Endothelial cell of umbilical vein (primary cell): Measurements from ENCODE around the gene CLBA1. TPM values are rescaled to one million over a fixed set of nuclear protein-coding genes. Genes with fewer than 3 reads are reported as not detected.

ENCODE experiments used
- BruUV-seq: library from RNA; stranded (reverse); fragments of 400-500 nt; replicated peaks from 2 replicates; lab custom pipeline; 2021; lab: Mats Ljungman, UMichigan
- CTCF ChIA-PET: fragments of 300-600, 350-600 bp; sonication (Branson Sonifier 250); formaldehyde crosslinking; loops from one replicate; lab custom pipeline; 2021; ENCODE audit warnings: antibody characterized with exemption, inconsistent platforms; lab: Charles Lee
- POLR2A ChIA-PET: fragments of 300-600, 350-600 bp; sonication (Branson Sonifier 250); formaldehyde crosslinking; loops from one replicate; lab custom pipeline; 2021; ENCODE audit warnings: antibody characterized with exemption, inconsistent platforms; lab: Charles Lee
- DNase-seq: peaks from one replicate; pipeline ENCODE4 v3.0.0-alpha.2; 2011; ENCODE audit warnings: low read depth, low spot score
- FAIRE-seq: peaks from 2 replicates; lab custom pipeline; 2011; peaks lifted over from hg19 to GRCh38; lab: Jason Lieb, UNC
- H2AFZ ChIP-seq: 2 replicates; pipeline ENCODE4 v1.6.0; 2012; ENCODE audit warnings: low read depth, low read length, control low read depth, inconsistent platforms
- H3K27ac ChIP-seq: 2 replicates; pipeline ENCODE4 v1.5.1; 2011; ENCODE audit warnings: low read depth, mild to moderate bottlenecking, control low read depth, low read length, moderate library complexity; ENCODE audit not compliant: insufficient read depth
- H3K27me3 ChIP-seq, 2 experiments: 2 replicates each; pipeline versions ENCODE4 v1.6.0 to v1.6.1; 2011; ENCODE audit warnings: low read length in 2 of 2, mixed read lengths in 1 of 2; ENCODE audit not compliant: control insufficient read depth in 2 of 2, insufficient read depth in 2 of 2
- H3K36me3 ChIP-seq, 2 experiments: 2 replicates in 1 of 2; 3 replicates in 1 of 2; pipeline ENCODE4 v1.5.1; 2011; ENCODE audit warnings: low read length in 2 of 2, mild to moderate bottlenecking in 1 of 2, moderate library complexity in 1 of 2; ENCODE audit not compliant: control insufficient read depth in 2 of 2, insufficient read depth in 2 of 2; ENCODE audit errors: extremely low read depth in 1 of 2
- H3K4me1 ChIP-seq: 3 replicates; pipeline ENCODE4 v1.5.1; 2011; ENCODE audit warnings: mild to moderate bottlenecking, low read length; ENCODE audit not compliant: control insufficient read depth, insufficient read depth; ENCODE audit errors: extremely low read depth
- H3K4me2 ChIP-seq: 2 replicates; pipeline ENCODE4 v1.6.1; 2011; ENCODE audit warnings: low read length, control low read depth, mixed read lengths; ENCODE audit not compliant: insufficient read depth
- H3K4me3 ChIP-seq, 3 experiments: fragments of 200-600 bp in 1 of 3; sonication (generic), shearing (Covaris generic) in 1 of 3; replicated peaks in 1 of 3; 2 replicates each; pipeline ENCODE4 v1.5.1; 2011 to 2016; ENCODE audit warnings: control low read depth in 3 of 3, low read length in 3 of 3, mild to moderate bottlenecking in 2 of 3, inconsistent platforms in 1 of 3, low read depth in 1 of 3, moderate library complexity in 1 of 3; ENCODE audit not compliant: insufficient read depth in 1 of 3
- H3K79me2 ChIP-seq: 2 replicates; pipeline ENCODE4 v1.6.0; 2012; ENCODE audit warnings: low read length, inconsistent platforms; ENCODE audit not compliant: control insufficient read depth, insufficient read depth
- H3K9ac ChIP-seq: replicated peaks from 2 replicates; pipeline ENCODE3; 2011; ENCODE audit warnings: low read length, control low read depth; ENCODE audit not compliant: insufficient read depth; ENCODE audit errors: extremely low read depth
- H3K9me1 ChIP-seq: replicated peaks from 3 replicates; pipeline ENCODE4 v1.6.0; 2011; ENCODE audit warnings: mild to moderate bottlenecking, low read length; ENCODE audit not compliant: control insufficient read depth, insufficient read depth; ENCODE audit errors: extremely low read depth
- H3K9me3 ChIP-seq: replicated peaks from 2 replicates; pipeline ENCODE4 v1.5.1; 2012; ENCODE audit warnings: low read length, inconsistent platforms; ENCODE audit not compliant: control insufficient read depth, insufficient read depth
- H4K20me1 ChIP-seq: replicated peaks from 2 replicates; pipeline ENCODE3; 2011; ENCODE audit warnings: mild to moderate bottlenecking, low read length; ENCODE audit not compliant: control insufficient read depth, insufficient read depth; ENCODE audit errors: extremely low read depth
- CTCF ChIP-seq, 2 donors: IDR thresholded peaks; 1 replicate in 1 of 2; 2 replicates in 1 of 2; pipeline ENCODE4 v1.5.1; 2011; ENCODE audit warnings: low read length in 2 of 2, mild to moderate bottlenecking in 2 of 2, moderate library complexity in 2 of 2, control low read depth in 1 of 2, inconsistent platforms in 1 of 2, low read depth in 1 of 2; ENCODE audit not compliant: insufficient read depth in 1 of 2; ENCODE audit errors: extremely low read depth in 1 of 2
- EZH2 ChIP-seq: IDR thresholded peaks from 2 replicates; pipeline ENCODE4 v1.6.1; 2012; ENCODE audit warnings: borderline replicate concordance, low read depth, mild to moderate bottlenecking, moderate library complexity, low read length, inconsistent platforms; ENCODE audit not compliant: severe bottlenecking
- FOS ChIP-seq: IDR thresholded peaks from 2 replicates; pipeline ENCODE4 v1.6.1; 2011; ENCODE audit warnings: mild to moderate bottlenecking, low read length, moderate library complexity, borderline replicate concordance; ENCODE audit not compliant: insufficient read depth
- GATA2 ChIP-seq: IDR thresholded peaks from 2 replicates; pipeline ENCODE4 v1.7.0; 2011; ENCODE audit warnings: low read depth, mild to moderate bottlenecking, moderate library complexity, mixed read lengths, low read length; ENCODE audit not compliant: insufficient read length, insufficient read depth
- JUN ChIP-seq: IDR thresholded peaks from 2 replicates; pipeline ENCODE4 v1.6.1; 2011; ENCODE audit warnings: borderline replicate concordance, low read depth; ENCODE audit not compliant: insufficient read length, insufficient read depth
- MAX ChIP-seq: IDR thresholded peaks from 2 replicates; pipeline ENCODE4 v1.6.1; 2011; ENCODE audit not compliant: insufficient read depth, insufficient read length
- MYC ChIP-seq: IDR thresholded peaks from one replicate; pipeline ENCODE4 v1.6.1; 2011; ENCODE audit warnings: mild to moderate bottlenecking, low read depth, low read length
- POLR2A ChIP-seq: IDR thresholded peaks from 2 replicates; pipeline ENCODE4 v1.6.1; 2012; ENCODE audit warnings: low read depth, mild to moderate bottlenecking, control low read depth, low read length
- POLR2AphosphoS5 ChIP-seq: IDR thresholded peaks from 2 replicates; pipeline ENCODE4 v1.6.1; 2012; ENCODE audit warnings: low read depth, mild to moderate bottlenecking, control low read depth, low read length, moderate library complexity; ENCODE audit not compliant: insufficient read depth
- dilution Hi-C: fragments of 300-500 bp; cut with MboI; formaldehyde crosslinking; loops from one replicate; pipeline ENCODE4 v1.15.0; 2019; ENCODE audit warnings: low sequenced_read_pairs; ENCODE audit not compliant: extremely low pct_ligation_motif_present
- intact Hi-C: fragments of 100-400 bp; cut with micrococcal nuclease; formaldehyde crosslinking; loops from one replicate; pipeline ENCODE4 v1.10.0; 2022
- polyA plus RNA-seq, 4 experiments: library from polyadenylated mRNA; depleted of rRNA in 3 of 4; stranded (reverse) in 3 of 4; unstranded in 1 of 4; fragments of >200 nt; gene quantifications; 2 replicates each; pipeline versions ENCODE4 v1.2.1 to v1.2.3, GENCODE V29; 2011 to 2012; ENCODE audit warnings: missing spikeins in 1 of 4
- total RNA-seq: library from RNA; stranded (reverse); gene quantifications from 2 replicates; pipeline ENCODE4 v1.2.3, GENCODE V29; 2021

CLBA1 gene
- total and polyA plus RNA-seq, 2 donors (not counting 3 experiments of a cell fraction or from before 2014, with no cell fraction given): 5.2 to 5.3 TPM

- H3K4me3 ChIP-seq: no peak overlapping the region
- peaks cover 3 to 9% of the 10 kb centered on the region in 2 experiments for H3K27me3 ChIP-seq
- dilution Hi-C loops (no loop called here), intact Hi-C loops (loop anchor here (2.0 kb wide), 1 partner anchor 17 kb away; no protein-coding TSS in a partner anchor)
- FAIRE-seq (no peak), DNase-seq (no peak)
- no peaks in the 10 kb centered on the region for H3K79me2 ChIP-seq
- H3K9ac ChIP-seq: no peak overlapping the region
- no TSS peak for BruUV-seq
- ChIA-PET POLR2A (no interaction called here), CTCF (interaction anchor here (0.6 to 5.3 kb wide), 8 partner anchors 14 to 446 kb away, joined by 3 to 97 read pairs (median 8); partner anchors contain the start of gene CLBA1)
- no peak for TF ChIP-seq EZH2
- TF ChIP-seq FOS: no peak
- TF ChIP-seq GATA2: no peak
- TF ChIP-seq CTCF (IDR thresholded peaks at IDR 0.05; ENCODE audit: extremely low read depth in 1 of 2, insufficient read depth in 1 of 2, low read depth in 1 of 2, low read length in 2 of 2): no peak
- TF ChIP-seq POLR2A: no peak
- no peak for TF ChIP-seq JUN
- TF ChIP-seq POLR2AphosphoS5: no peak
- no peak for TF ChIP-seq MYC
- TF ChIP-seq MAX: no peak
- no peak overlapping the region for H3K4me2 ChIP-seq
- H4K20me1 ChIP-seq: no peaks in the 10 kb centered on the region
- no peaks in the 10 kb centered on the region for H3K9me1 ChIP-seq
- no peaks in the 10 kb centered on the region for H3K4me1 ChIP-seq
- H3K9me3 ChIP-seq: no peaks in the 10 kb centered on the region
- H3K27ac ChIP-seq: no peak overlapping the region
- no peak overlapping the region for H2AFZ ChIP-seq
- H3K36me3 ChIP-seq: no peaks in the 10 kb centered on the region
Observed at GRCh38 chr14:105043641-105044040, 58.1 kb downstream of the CLBA1 start.

Other genes with a start within 250 kb of the CLBA1 start
- 92.7 and 101 TPM in 2 replicates for gene SIVA1, start 232.6 kb upstream of the CLBA1 start, total RNA-seq
- 299 and 364 TPM in 2 replicates for gene SIVA1, start 232.6 kb upstream of the CLBA1 start, polyA plus RNA-seq
- 172 and 191 TPM in 2 replicates for gene AKT1, start 190.0 kb upstream of the CLBA1 start, total RNA-seq
- 177 and 186 TPM in 2 replicates for gene AKT1, start 190.0 kb upstream of the CLBA1 start, polyA plus RNA-seq
- 3.8 and 4.0 TPM in 2 replicates for gene ZBTB42, start 184.7 kb upstream of the CLBA1 start, total RNA-seq
- 3.1 and 3.8 TPM in 2 replicates for gene ZBTB42, start 184.7 kb upstream of the CLBA1 start, polyA plus RNA-seq
- gene CEP170B, start 120.5 kb upstream of the CLBA1 start, total RNA-seq: 35.0 and 38.6 TPM in 2 replicates
- gene CEP170B, start 120.5 kb upstream of the CLBA1 start, polyA plus RNA-seq: 13.9 and 16.7 TPM in 2 replicates
- 0.05 and 0.11 TPM in 2 replicates for gene PLD4, start 60.9 kb upstream of the CLBA1 start, total RNA-seq
- gene PLD4, start 60.9 kb upstream of the CLBA1 start, polyA plus RNA-seq: 0.01 and 0.03 TPM in 2 replicates
- 68.7 and 81.9 TPM in 2 replicates for gene AHNAK2, start 7.4 kb upstream of the CLBA1 start, total RNA-seq
- 16.6 and 17.7 TPM in 2 replicates for gene AHNAK2, start 7.4 kb upstream of the CLBA1 start, polyA plus RNA-seq
- 44.5 and 46.3 TPM in 2 replicates for gene CDCA4, start 35.3 kb downstream of the CLBA1 start, total RNA-seq
- gene CDCA4, start 35.3 kb downstream of the CLBA1 start, polyA plus RNA-seq: 29.9 and 35.5 TPM in 2 replicates
- not detected in 2 replicates for gene GPR132, start 79.6 kb downstream of the CLBA1 start, total RNA-seq
- gene GPR132, start 79.6 kb downstream of the CLBA1 start, polyA plus RNA-seq: not detected in 2 replicates
- 128 and 139 TPM in 2 replicates for gene JAG2, start 183.0 kb downstream of the CLBA1 start, total RNA-seq
- gene JAG2, start 183.0 kb downstream of the CLBA1 start, polyA plus RNA-seq: 80.7 and 105 TPM in 2 replicates
- 97.7 and 104 TPM in 2 replicates for gene NUDT14, start 195.5 kb downstream of the CLBA1 start, total RNA-seq
- 103 and 129 TPM in 2 replicates for gene NUDT14, start 195.5 kb downstream of the CLBA1 start, polyA plus RNA-seq